ENCODE measurements around the gene NAPG. TPM values are rescaled to one million over a fixed set of nuclear protein-coding genes. Genes with fewer than 3 reads are reported as not detected.
"Not testable (repeated sequence)": the region's sequence is repeated elsewhere in the genome, so short reads cannot be mapped to it uniquely, and the experiment has no call there.

The NAPG gene
- total RNA-seq, 1 experiment from 2014 or later = 38.3 TPM

DNA sequence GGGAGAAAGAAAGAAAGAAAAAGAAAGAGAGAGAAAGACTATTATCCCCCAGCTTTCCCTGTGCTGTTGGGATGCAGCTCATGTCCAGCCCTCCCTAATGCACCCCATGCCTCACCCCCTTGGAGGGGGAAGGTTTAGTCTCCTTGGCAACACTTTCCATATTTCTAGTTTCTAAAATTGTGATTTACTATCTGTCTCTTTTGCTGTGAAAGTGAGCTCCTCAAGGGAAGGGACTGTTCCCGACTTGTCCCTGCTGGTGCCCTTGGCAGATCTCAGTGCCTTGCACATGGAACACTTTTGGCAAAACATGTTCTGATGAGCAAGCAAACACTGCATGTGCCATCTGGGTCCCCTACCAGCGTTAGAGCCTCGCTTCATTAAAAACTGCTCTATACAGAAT lies 11.7 kb upstream of the NAPG start:
- DNase-seq (ENCODE audit: low read depth) = no peak

GRCh38 chr18:10514601-10515000 lies 11.2 kb upstream of the NAPG start:
- DNase-seq (ENCODE audit: low read depth) = no peak

GRCh38 chr18:10515456-10515855 lies 10.4 kb upstream of the NAPG start:
- peak; percentile 10 for DNase-seq (ENCODE audit: low read depth)

- no peak for DNase-seq (ENCODE audit: low read depth)
Measured at GRCh38 chr18:10516078-10516477, 9.7 kb upstream of the NAPG start.

DNA sequence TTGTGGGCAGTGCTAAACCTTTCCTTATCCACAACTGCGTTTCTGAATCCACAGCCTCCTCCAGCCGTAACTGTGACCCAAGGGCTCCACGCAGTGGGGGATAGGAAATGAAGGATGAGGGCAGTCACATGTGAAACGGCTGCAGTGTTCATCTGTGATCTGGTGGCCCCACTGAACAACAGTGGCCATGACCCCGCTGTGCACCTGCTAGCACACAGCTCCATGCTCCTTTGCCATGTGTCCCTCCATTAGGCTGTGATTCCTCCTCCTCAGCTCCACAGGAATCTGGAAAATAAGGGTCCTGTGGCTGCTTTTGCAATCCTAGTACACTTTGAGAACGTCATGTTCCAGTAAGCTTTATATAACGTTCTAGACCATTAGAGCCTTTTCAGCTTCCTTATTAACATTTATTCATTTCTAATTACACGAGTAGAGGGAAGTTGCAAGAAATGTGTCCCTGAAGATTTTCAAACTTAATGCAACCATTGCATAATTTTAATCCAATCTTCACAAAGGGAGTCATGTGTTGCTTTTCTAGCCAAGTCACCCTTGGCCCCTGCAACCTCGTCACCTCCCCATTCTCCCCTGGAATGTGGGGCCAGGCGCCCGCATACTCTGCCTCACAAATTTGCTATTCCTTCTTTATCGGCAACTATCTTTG lies 7.1 kb upstream of the NAPG start:
- DNase-seq (ENCODE audit: low read depth) = peak; percentile 46

- peak; percentile 9 for DNase-seq (ENCODE audit: low read depth)
Measured at GRCh38 chr18:10519366-10519765, 6.5 kb upstream of the NAPG start.

DNA sequence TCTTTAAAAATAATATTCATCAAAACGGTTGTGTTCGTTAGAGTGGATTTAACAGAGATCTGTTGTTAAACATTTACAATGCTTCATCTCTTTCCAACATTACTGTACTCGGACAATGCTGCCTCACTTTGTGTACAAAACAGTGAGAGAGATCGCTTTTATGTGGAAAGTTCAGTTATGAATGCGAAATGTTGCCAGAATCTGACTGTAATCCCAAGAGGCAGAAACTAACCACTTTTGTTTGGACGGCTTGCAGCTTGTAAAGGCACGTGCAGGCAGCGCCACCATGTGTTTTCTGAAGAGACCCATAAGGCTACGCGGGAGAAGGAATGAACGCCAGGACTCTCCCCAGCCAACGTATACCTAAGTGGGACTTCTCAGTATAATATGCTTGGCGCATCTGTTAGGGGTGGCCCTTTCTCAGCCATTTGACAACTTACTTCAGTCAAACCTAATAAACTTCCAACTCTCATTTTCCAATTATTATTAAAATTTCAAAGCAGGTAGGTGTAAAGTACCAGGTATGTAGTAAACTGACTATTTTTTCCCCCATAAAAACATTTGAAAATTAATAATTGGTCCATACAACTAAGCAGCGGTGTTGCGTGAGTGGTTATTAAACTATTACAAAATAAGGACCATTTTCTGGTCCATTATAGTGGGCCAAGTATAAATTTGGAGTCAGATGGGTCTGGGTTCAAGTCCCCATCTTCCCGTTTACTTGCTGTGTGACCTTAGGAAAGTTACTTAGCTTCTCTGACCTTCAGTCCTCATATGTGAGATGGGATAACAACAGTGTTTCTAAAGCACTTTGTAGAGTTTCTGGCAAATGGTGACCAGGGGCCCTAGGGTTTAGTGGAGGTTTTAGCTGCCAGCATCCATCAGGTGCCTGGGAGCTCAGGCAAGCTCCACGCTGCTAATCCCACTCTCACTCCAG lies 5.6 kb upstream of the NAPG start:
- peak; percentile 83 for DNase-seq (ENCODE audit: low read depth)

DNA sequence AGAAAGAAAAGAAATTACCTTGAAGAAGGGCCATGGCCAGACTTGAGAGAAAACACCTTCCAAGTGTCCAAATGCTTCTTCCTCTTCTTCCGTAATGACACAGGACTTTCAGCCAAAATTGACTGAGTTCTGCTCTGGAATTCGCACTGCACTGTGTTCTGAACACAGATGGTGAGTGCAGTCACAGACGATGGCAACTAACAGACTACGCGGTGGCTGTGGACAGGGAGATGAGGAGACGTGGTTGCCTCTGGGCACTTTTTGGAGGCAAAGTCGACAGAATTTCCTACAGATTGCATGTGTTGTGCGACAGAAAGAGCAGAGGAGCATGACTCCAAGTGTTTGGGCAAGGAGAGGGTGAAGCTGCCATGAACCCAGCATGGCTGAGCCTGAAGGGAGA lies 4.3 kb upstream of the NAPG start:
- peak; percentile 16 for DNase-seq (ENCODE audit: low read depth)

GRCh38 chr18:10522574-10522973 lies 3.3 kb upstream of the NAPG start:
- no peak for DNase-seq (ENCODE audit: low read depth)

DNA sequence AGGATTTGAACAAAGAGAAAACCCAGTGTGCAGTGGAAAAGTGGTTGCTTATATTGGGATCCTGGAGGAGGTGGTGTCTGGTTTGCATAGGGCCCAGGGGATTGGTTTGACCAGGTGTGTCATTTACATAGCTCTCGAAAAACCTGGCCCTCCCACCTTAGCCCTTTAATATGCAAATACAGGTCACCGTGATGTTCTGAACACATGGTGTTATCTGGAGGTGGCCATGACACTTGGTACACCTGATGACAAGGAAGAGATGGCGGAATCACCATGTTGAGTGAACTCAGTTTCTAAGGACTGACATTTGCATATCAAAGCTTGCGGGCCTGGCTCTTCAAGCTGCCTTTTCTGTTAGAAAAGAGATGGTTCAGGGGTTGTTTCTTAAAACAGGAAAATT lies 2.3 kb upstream of the NAPG start:
- DNase-seq (ENCODE audit: low read depth) = no peak

GRCh38 chr18:10524507-10525370 lies 1.1 kb upstream of the NAPG start:
- peak; percentile 72 for DNase-seq (ENCODE audit: low read depth)

DNA sequence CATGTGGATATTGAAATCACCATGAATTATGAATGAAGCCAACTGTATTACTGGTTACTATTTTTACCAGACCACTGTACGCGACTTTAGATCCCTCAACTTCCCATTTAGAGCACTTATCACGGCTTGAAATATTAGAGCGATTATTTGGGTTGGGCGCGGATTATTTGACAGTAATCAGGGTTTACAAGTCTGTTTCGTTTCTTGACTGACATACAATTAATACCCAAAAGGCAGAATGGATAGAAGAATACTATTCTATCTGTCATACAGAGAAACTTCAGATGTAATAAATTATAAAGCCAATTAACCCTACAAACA lies 496 bp upstream of the NAPG start:
- no peak for DNase-seq (ENCODE audit: low read depth)

DNA sequence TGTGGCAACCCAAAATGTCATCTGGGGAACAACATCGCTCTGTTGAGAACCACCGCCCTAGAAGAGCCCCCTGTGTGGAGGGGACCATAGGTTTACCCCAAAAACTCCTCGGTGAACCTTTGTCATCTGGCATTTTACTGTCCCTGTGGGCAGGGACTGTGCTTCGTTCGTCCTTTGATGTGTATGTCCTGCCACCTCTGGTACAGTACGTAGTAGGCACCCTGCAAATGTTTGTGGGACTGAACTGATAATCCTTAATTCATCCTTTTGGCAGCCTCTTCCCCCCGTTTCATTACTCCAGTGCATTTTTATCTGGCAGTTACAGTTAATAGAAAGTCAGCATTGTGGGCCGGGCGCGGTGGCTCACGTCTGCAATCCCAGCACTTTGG lies 728 bp downstream of the NAPG start:
- no peak for DNase-seq (ENCODE audit: low read depth)

DNA sequence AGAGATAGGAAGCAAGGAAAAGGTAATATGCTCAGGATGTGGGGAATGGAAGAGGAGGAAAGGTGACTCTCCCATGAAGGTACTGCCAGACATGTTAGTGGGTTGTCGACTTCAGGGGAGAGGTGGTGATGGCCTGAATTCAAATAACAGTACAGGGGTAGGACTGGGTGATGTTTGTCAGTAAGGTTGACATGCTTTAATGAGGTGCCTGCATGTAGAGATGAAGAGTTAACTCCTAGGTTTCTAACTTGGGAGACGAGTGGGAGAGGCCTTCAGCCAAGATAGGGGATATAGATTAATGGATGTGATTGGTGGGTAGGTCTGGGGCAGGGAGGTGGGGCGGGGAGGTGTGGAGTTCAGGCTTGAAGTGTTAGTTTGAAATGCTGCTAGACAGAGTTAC lies 2.6 kb downstream of the NAPG start:
- DNase-seq (ENCODE audit: low read depth) = no peak

DNA sequence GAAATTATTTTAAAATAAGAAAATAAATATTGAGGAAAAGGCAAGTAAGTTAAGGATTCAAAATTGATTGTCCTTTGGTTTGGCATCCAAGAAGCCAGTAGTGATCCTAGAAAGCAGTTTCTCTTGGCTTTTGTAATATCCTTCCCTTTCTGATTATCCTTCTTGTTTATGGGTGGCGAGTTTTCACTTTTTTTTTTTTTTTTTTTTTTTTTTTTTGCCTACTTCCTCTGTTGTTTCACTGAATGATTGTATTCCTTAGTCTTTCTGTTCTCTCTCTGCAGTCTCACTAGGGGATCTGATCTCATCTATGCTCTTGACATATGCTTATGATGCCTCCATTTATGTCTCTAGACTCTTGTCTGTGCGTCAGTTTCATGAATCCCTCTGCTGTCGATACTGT lies 4.2 kb downstream of the NAPG start:
- DNase-seq (ENCODE audit: low read depth) = no peak

- no peak for DNase-seq (ENCODE audit: low read depth)
Measured at GRCh38 chr18:10530852-10531251, 5.0 kb downstream of the NAPG start.

DNA sequence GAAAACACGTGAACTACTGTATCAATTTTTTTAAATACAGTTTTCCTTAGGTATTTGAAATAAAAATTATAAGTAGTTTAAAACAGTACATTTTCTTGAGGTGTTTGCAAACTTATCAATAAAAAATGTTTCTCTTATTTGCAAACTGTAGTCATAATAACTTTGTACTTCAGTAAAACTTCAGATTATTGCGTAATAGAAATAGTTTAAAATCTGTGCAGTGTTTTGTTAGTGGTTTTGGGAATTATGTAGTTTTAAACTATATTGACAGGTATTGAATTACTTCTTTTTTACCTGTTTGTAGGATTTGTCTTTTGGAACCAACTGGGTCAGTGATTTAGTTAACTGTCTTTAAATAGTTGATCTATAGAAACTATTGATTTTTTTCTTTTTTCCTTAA lies 7.3 kb downstream of the NAPG start:
- no peak for DNase-seq (ENCODE audit: low read depth)

DNA sequence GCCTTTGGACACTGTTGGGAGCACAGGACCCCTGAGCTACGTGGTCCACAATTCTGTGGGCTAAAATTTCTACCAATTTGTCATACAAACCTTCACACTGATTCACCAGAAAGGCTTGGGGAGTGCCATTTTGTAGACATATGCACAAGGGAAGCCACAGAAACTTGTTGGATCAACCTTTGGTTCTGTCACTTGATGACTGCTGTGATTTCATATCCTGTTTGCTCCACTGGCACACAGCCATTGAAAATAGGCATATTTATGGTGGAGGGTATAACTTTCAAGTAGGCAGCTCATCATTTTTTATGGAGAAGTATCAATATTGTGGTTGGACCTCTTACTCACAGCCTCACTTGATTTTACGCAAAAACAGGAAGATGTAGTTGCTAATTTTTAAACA lies 10.5 kb downstream of the NAPG start:
- no peak for DNase-seq (ENCODE audit: low read depth)

DNA sequence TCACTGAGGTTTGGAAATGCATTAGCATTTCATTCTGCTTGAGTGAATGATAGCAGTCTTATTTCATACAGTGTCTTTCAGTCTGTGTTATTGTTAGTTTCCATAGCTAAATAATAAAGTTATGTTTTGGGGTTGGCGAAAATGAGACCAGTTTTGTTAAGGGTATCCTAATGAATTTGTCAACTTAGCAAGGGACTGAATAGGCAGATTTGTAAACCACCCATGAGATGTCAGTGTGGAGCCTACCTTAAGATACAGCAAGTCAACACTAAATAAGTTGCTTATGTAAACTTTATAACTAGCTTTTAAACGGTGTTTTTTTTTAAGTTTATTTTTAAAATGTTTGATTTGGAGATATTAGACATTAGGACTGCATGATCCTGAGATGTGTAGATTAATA lies 11.9 kb downstream of the NAPG start:
- no peak for DNase-seq (ENCODE audit: low read depth)

- not testable (repeated sequence) for DNase-seq (ENCODE audit: low read depth)
Measured at GRCh38 chr18:10539124-10539523, 13.3 kb downstream of the NAPG start.

GRCh38 chr18:10543277-10543676 lies 17.4 kb downstream of the NAPG start:
- no peak for DNase-seq (ENCODE audit: low read depth)

DNA sequence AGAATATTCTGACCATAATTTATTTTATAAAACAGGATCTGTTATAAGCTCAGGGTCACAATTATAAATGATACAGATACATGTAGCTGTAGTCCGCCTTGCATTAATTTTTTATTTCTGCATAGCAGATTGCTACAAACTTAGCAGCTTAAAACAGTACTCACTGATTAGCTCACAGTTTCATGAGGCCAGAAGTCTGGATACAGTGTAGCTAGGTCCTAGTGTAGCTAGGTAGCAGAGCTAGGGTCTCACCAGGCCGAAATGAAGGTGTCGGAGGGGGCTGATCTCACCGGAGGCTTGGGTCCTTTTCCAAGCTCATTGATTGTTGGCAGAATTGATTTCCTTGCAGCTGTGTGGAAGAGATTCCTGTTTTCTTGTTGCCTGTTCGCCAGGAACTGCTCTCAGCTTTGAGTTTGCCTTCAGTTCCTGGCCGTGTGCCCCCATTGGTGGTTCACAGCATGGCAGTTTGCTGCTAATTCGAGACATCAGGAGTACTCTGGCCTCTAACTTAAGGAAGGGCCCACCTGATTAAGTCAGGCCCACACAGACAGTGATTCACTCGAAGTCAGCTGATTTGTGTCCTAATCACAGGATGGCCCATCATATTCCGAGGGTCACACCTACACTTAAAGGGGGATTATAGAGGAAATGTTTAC lies 18.4 kb downstream of the NAPG start:
- no peak for DNase-seq (ENCODE audit: low read depth)
